K562 (cell line): ENCODE measurements around the gene RINL. TPM values are rescaled to one million over a fixed set of nuclear protein-coding genes. Genes with fewer than 3 reads are reported as not detected.

Source experiments
- BRD9 ChIP-seq: fragments of 450-650 bp; IDR thresholded peaks from 2 replicates; pipeline ENCODE4 v1.6.1; 2018; ENCODE audit warnings: low read depth; ENCODE audit not compliant: partially characterized antibody
- CHD2 ChIP-seq: IDR thresholded peaks from 2 replicates; pipeline ENCODE4 v1.6.1; 2011; ENCODE audit warnings: low read depth, low read length
- CREM ChIP-seq: IDR thresholded peaks from 2 replicates; pipeline ENCODE4 v1.6.1; 2014; ENCODE audit warnings: antibody characterized with exemption, low read depth
- DIDO1 ChIP-seq: fragments of 450-650 bp; IDR thresholded peaks from 2 replicates; pipeline ENCODE4 v1.6.1; 2016; ENCODE audit warnings: low read depth, missing biosample characterization, missing genetic modification characterization
- ETS2 ChIP-seq: IDR thresholded peaks from 2 replicates; pipeline ENCODE4 v1.6.1; 2016; ENCODE audit warnings: borderline replicate concordance, missing genetic modification characterization, mild to moderate bottlenecking, moderate library complexity, missing compliant biosample characterization; ENCODE audit not compliant: poor library complexity, severe bottlenecking
- ILK ChIP-seq: fragments of 450-650 bp; IDR thresholded peaks from 2 replicates; pipeline ENCODE4 v1.6.1; 2016; ENCODE audit warnings: missing genetic modification characterization, low read depth, mild to moderate bottlenecking, missing compliant biosample characterization, moderate library complexity, borderline replicate concordance
- IRF2 ChIP-seq: sonication (generic); formaldehyde crosslinking; IDR thresholded peaks from 2 replicates; pipeline ENCODE4 v1.8.1; 2022; ENCODE audit warnings: mild to moderate bottlenecking, missing genetic modification reagents
- MCM2 ChIP-seq: fragments of 450-650 bp; IDR thresholded peaks from 2 replicates; pipeline ENCODE4 v1.6.1; 2017; ENCODE audit warnings: low read depth, mild to moderate bottlenecking
- NRF1 ChIP-seq, 2 experiments: fragments of 450-650 bp; IDR thresholded peaks in 1 of 2; conservative IDR thresholded peaks in 1 of 2; 2 replicates each; pipeline ENCODE4 v1.6.1; 2014; ENCODE audit warnings: mild to moderate bottlenecking in 2 of 2
- RFX5 ChIP-seq: IDR thresholded peaks from 2 replicates; pipeline ENCODE4 v1.6.1; 2011; ENCODE audit warnings: low read depth, mild to moderate bottlenecking, improper control_type of control experiment, low read length
- SIN3B ChIP-seq: fragments of 450-650 bp; IDR thresholded peaks from 2 replicates; pipeline ENCODE4 v1.6.1; 2017; ENCODE audit warnings: low read depth, mild to moderate bottlenecking, moderate library complexity
- TAF9B ChIP-seq: fragments of 450-650 bp; IDR thresholded peaks from 2 replicates; pipeline ENCODE4 v1.6.1; 2018; ENCODE audit warnings: mild to moderate bottlenecking; ENCODE audit not compliant: partially characterized antibody
- YY1 ChIP-seq, 3 experiments: IDR thresholded peaks; 2 replicates each; pipeline ENCODE4 v1.6.1; 2011; ENCODE audit warnings: low read length in 2 of 3, mild to moderate bottlenecking in 2 of 3, moderate library complexity in 2 of 3, borderline replicate concordance in 1 of 3, control low read depth in 1 of 3, low read depth in 1 of 3; ENCODE audit not compliant: insufficient read depth in 3 of 3, insufficient replicate concordance in 2 of 3, control insufficient read depth in 1 of 3, insufficient read length in 1 of 3; ENCODE audit errors: extremely low read depth in 1 of 3
- ZNF324 ChIP-seq: fragments of 250-450 bp; sonication (Bioruptor Pico); IDR thresholded peaks from 2 replicates; pipeline ENCODE4 v1.4.0; 2020; ENCODE audit warnings: mild to moderate bottlenecking
- polyA plus RNA-seq, 8 experiments: library from polyadenylated mRNA; depleted of rRNA in 4 of 8; stranded (reverse) in 5 of 8; unstranded in 3 of 8; fragments of >200 nt; fragmentation: Nextera tagmentation in 2 of 8; fragmentation: Illumina TruSeq in 1 of 8; extraction: Ambion mirVana in 2 of 8; extraction: Trizol in 1 of 8; gene quantifications; 2 replicates each; pipeline versions ENCODE4 v1.2.1 to v1.2.3, GENCODE V29; 2011 to 2014; ENCODE audit warnings: inconsistent platforms in 1 of 8, missing spikeins in 1 of 8
- total RNA-seq, 7 experiments: library from RNA; depleted of rRNA in 6 of 7; stranded (reverse); fragments of >200 nt in 6 of 7; fragmentation: Illumina TruSeq in 2 of 7; extraction: Trizol in 2 of 7; gene quantifications; 2 replicates each; pipeline versions ENCODE4 v1.2.1 to v1.2.3, GENCODE V29; 2011 to 2021; ENCODE audit warnings: low replicate concordance in 1 of 7
- TF ChIP-seq, protein P1 (sequence below): IDR thresholded peaks from 2 replicates; pipeline ENCODE4 v1.6.1; 2011; ENCODE audit not compliant: insufficient read length; ENCODE audit errors: extremely low read depth
- TF ChIP-seq, protein P2 (sequence below): sonication (generic); formaldehyde crosslinking; IDR thresholded peaks from 2 replicates; pipeline ENCODE4 v1.9.0; 2022; ENCODE audit warnings: mild to moderate bottlenecking, missing genetic modification reagents
- TF ChIP-seq, protein P3 (sequence below): sonication (generic); formaldehyde crosslinking; IDR thresholded peaks from 2 replicates; pipeline ENCODE4 v1.8.0; 2022; ENCODE audit warnings: mild to moderate bottlenecking, missing genetic modification reagents, borderline replicate concordance

The RINL gene
- total and polyA plus RNA-seq, 9 of the 15 experiments (the other 6 are each of a cell fraction or from before 2014, with no cell fraction given): 0.82 to 10.9 (median 4.9) TPM

DNA sequence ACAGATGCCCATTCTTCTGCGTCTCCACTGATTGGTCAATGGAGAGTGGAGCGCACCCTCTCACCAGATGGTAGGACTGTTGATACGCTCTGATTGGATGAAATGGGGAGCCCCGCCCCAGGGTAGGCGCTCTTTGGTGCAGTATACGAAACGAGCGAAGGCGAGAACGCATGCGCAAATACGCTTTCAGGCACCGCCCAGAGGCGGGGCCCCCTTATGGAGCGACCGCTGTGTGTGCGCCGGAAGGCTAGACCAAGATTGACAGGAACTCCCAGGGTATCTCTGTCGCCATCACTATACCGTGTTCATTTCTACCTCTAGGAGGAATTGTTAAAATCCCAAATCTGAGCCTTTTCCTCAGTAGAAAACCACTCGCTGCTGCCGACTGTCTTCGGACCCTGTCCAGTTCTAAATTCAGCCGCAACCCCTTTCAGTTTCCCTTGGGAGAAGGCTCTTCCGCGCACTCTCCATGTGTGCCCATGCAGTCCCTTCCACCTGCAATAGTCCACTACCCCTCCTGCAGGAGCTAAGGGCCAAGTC is 27.6 kb downstream of the RINL start (continued):
- TF ChIP-seq ZNF324 (CRISPR knock-in tag) (0 out of 2 replicates have a peak, but pooled peaks have one; percentile 17), CREM (peak; percentile 94), NRF1 (conservative IDR thresholded peaks at IDR 0.05 in 1 of 2, IDR thresholded peaks at IDR 0.05 in 1 of 2) (peak; percentile 92 to 94), MCM2 (no peak), RFX5 (peak; percentile 73), YY1 (IDR thresholded peaks at IDR 0.05; ENCODE audit: borderline replicate concordance in 1 of 3, control insufficient read depth in 1 of 3, extremely low read depth in 1 of 3, insufficient read depth in 3 of 3, insufficient read length in 1 of 3, insufficient replicate concordance in 2 of 3, low read depth in 1 of 3, low read length in 2 of 3) (peak in 1 of 3 experiments; percentile 43), CHD2 (peak; percentile 6; the same call in 1 of the 2 replicates), BRD9 (peak; percentile 83), DIDO1 (0 out of 2 replicates have a peak, but pooled peaks have one; percentile 47), IRF2 (CRISPR knock-in tag) (no peak), ETS2 (tag) (no peak), SIN3B (peak; percentile 69), ILK (tag) (no peak), TAF9B (peak; percentile 46)
- TF ChIP-seq, protein P1, sequence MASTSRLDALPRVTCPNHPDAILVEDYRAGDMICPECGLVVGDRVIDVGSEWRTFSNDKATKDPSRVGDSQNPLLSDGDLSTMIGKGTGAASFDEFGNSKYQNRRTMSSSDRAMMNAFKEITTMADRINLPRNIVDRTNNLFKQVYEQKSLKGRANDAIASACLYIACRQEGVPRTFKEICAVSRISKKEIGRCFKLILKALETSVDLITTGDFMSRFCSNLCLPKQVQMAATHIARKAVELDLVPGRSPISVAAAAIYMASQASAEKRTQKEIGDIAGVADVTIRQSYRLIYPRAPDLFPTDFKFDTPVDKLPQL: no peak
- TF ChIP-seq, protein P2, sequence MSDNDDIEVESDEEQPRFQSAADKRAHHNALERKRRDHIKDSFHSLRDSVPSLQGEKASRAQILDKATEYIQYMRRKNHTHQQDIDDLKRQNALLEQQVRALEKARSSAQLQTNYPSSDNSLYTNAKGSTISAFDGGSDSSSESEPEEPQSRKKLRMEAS (CRISPR knock-in tag): no peak
- TF ChIP-seq, protein P3, sequence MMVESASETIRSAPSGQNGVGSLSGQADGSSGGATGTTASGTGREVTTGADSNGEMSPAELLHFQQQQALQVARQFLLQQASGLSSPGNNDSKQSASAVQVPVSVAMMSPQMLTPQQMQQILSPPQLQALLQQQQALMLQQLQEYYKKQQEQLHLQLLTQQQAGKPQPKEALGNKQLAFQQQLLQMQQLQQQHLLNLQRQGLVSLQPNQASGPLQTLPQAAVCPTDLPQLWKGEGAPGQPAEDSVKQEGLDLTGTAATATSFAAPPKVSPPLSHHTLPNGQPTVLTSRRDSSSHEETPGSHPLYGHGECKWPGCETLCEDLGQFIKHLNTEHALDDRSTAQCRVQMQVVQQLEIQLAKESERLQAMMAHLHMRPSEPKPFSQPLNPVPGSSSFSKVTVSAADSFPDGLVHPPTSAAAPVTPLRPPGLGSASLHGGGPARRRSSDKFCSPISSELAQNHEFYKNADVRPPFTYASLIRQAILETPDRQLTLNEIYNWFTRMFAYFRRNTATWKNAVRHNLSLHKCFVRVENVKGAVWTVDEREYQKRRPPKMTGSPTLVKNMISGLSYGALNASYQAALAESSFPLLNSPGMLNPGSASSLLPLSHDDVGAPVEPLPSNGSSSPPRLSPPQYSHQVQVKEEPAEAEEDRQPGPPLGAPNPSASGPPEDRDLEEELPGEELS (CRISPR knock-in tag): no peak
